GM21717 (cell line): ENCODE measurements around the gene EXOSC6.
A peak's percentile ranks its signal among the peaks of the same experiment; 100 is the strongest.
"Not testable (repeated sequence)": the region's sequence is repeated elsewhere in the genome, so short reads cannot be mapped to it uniquely, and the experiment has no call there.

Experiments used
- ATAC-seq: cut with Tn5 transposase; IDR thresholded peaks from one replicate; pipeline ENCODE4 v1.9.1; 2021; ENCODE audit warnings: mild to moderate bottlenecking, moderate library complexity; ENCODE audit not compliant: unreplicated experiment

Gene EXOSC6

GRCh38 chr16:70251629-70252354 lies at the start of gene EXOSC6:
Gene EXOSC6, minus strand, starts transcription at chr16:70251940. Its CDS starts 40 bp downstream, at chr16:70251900.
- ATAC-seq = peak; percentile 85

- no peak for ATAC-seq
Measured at GRCh38 chr16:70301121-70301520, 49.4 kb upstream of the EXOSC6 start.

- peak; percentile 80 for ATAC-seq
Measured at GRCh38 chr16:70298988-70299938, 47.5 kb upstream of the EXOSC6 start, which contains the start of gene DDX19B. Gene DDX19B, plus strand, starts transcription at chr16:70299186. Its CDS starts 112 bp downstream, at chr16:70299298.

DNA sequence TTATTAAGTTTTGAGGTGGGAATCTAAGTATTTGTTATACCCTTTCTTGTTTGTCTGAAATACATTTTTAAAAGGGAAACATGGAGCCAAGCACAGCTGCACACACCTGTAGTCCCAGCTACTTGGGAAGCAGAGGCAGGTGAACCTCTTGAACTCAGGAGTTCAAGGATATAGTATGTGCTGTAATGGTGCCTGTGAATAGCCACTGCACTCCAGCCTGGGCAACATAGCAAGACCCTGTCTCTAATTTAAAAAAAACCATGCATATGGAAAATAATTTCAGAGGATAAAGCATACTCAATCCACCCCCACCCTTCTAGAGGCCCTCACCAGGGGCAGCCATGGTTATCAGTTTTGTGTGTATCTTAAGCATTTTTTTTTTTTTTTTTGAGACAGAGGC lies 43.9 kb upstream of the EXOSC6 start:
- ATAC-seq = no peak

- no peak for ATAC-seq
Measured at GRCh38 chr16:70294385-70295025, 42.8 kb upstream of the EXOSC6 start.

DNA sequence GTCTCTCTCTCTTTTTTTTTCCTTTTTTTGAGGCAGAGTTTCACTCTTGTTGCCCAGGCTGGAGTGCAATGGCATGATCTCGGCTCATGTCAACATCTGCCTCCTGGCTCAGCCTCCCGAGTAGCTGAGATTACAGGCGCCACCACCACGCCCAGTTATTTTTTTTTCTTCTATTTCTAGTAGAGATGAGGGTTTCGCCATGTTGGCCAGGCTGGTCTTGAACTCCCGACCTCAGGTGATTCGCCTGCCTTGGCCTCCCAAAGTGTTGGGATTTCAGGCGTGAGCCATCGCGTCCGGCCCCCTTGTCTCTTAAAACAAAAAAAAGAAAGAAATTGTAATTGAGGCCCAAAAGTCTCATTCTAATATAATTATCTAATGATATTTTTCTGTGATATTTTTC lies 40.4 kb upstream of the EXOSC6 start:
- ATAC-seq = not testable (repeated sequence)

DNA sequence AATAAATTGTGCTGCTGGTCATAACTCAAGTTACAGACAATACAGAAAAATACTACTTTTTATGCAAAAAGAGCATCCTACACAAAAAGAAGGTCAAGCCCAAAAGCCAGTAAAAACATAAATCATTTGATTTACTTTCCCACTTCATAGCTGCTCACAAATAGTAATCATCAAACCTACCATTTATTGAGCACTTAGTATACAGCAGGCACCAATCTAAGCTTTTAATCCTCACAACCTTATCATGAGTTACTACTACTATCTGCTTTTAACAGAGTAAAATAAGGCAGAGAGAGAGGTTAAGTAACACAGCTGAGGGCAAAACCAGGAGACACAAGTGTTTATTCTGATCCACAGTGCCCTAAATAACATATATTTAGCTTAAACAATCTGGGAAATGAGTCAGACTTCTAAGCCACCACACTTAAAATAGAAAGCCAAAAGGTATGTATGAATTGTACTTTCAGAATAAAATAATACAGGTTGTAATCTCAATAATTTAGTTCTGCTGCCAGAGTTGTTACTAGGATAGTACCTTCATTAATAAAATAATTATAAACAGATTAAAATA lies 39.3 kb upstream of the EXOSC6 start:
- ATAC-seq = no peak

DNA sequence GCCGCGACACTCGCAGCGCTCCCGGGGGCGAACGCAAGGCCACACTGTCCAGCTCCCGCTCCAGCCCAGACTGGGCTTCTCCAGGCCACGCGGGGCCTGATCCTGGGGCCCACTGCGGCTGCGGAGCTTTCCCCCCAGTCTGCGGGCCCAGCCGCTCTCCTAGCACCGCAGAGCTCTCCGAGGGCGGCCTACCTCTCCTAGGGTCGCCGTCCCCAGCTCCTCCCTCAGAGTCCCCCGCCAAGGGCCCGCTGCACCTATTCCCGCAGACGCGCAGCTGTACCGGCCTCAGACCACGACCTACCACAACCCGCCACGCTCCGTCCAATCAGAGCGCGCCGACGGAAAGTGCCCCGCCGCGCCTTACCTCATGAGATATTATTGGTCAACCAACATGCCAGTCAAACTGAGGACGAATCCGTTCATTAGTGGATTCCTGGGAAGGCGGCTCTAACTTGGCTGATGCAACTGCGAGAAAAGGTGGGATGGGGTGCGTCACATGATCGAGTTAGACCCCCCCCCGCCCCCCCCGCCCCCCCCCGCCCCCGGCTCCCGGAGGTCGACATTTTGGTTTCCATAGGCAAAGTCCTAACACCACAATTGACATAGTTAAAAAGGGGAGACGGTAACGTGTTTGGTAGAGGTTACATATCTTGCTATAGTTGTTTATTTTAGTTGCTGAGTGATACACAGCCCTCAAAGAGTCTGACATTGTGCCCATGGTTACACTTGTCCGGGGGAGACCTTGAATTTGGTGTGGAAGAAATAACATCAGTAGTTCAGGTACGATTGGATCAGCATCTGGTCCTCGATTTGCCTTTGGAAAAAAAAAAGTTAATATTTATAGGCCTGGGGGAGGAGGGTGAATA lies 37.7 kb upstream of the EXOSC6 start, which contains the start of gene AARS1:
Gene AARS1 (minus strand): TSS at position 278 of the 866 bp plus-strand sequence. CDS start 6,743 bp downstream, outside the sequence.
- ATAC-seq = peak; percentile 96

- not testable (repeated sequence) for ATAC-seq
Measured at GRCh38 chr16:70287304-70287971, 35.7 kb upstream of the EXOSC6 start.

DNA sequence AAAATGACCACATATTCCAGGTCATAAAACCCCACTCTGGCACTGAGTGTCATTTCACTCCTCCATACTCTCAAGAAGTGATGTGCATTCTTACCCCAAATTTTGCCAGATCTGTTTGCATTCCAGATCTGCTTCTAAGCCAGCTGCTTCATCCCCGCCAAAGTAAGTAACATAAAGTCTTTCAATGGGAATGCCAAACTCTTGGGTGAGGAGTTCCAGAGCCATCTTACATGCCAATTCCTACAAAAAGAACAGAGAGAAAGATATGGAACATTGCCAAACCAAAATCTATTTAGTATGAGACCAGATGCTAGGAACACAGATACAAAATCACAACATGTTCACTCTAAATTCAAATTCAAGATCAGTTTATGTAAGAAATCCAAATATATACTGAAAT lies 24.7 kb upstream of the EXOSC6 start:
- ATAC-seq = no peak

GRCh38 chr16:70271696-70272095 lies 20.0 kb upstream of the EXOSC6 start:
- no peak for ATAC-seq

DNA sequence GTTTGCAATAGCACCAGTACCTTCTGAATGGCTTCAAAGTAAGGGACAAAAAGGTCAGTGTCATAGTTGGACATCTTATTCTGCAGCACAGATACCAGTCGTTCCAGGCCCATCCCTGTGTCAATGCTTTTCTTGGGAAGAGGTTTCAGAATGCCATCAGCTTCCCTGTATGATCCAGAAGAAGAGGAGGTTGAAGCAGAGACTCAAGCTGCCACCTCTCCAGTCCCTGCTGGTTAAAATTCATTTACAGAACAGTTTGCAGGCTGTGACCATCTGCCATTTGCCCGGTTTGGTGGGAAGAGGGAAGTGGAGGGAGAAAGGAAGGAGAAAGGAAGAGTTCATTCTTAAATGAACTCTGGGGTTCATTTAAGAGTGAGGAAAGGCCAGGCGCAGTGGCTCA lies 18.4 kb upstream of the EXOSC6 start:
- no peak for ATAC-seq

GRCh38 chr16:70269471-70269870 lies 17.7 kb upstream of the EXOSC6 start:
- ATAC-seq = no peak

DNA sequence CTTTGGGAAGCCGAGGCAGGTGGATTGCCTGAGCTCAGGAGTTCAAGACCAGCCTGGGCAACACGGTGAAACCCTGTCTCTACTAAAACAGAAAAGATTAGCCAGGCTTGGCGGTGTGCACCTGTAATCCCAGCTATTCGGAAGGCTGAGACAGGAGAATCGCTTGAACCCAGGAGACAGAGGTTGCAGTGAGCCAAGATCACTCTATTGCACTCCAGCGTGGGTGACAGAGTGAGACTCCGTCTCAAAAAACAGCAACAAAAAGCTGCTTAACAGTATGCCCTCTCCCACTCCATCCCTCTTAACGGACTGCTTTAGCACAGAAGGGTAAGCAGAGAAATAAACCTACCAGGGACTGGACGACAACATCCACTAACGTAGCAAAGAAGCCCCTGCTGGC lies 16.2 kb upstream of the EXOSC6 start:
- ATAC-seq = not testable (repeated sequence)

GRCh38 chr16:70267516-70267915 lies 15.8 kb upstream of the EXOSC6 start:
- ATAC-seq = no peak

GRCh38 chr16:70259903-70260302 lies 8.2 kb upstream of the EXOSC6 start:
- not testable (repeated sequence) for ATAC-seq

DNA sequence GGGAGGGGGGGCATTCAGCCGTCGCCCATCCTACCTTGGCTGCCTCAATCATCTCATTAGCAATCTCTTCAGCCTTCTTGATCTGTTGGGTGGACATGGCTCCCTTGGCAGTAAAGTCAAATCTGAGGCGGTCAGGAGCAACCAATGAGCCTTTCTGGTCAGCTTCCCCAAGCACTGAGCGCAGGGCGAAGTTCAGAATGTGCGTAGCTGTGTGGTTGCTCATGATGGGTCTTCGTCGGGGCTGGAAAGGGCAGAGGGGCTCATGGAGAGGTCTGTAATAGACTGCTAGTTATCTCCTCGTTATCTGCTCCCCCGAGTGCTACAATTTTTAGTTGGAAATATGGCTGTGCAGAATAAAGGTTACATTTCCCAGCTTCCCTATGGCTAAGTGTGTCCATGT lies 7.2 kb upstream of the EXOSC6 start:
- no peak for ATAC-seq

GRCh38 chr16:70258065-70258464 lies 6.3 kb upstream of the EXOSC6 start:
- ATAC-seq = no peak

DNA sequence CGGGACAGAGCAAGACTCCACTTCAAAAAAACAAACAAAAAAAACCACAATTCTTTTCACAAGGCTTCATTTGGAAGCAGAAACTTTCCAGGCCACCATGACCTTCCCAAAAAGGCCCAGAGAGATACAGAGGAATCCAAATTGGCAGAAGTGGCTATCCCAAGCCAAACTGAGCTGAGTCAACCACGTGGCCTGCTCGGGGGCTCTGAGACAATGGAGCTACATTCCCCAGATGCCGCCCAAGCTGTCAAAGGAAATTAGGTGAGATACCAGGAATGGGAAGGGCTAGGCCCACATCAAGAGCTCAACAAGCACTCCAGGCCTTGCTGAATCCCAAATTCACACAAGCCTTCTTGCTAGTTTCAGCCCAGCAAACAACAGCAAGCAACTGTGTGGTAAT lies 5.7 kb upstream of the EXOSC6 start:
- no peak for ATAC-seq
